GM12892 (cell line): ENCODE results near the gene SBK1.

ENCODE experiments used
- DNase-seq: peaks from one replicate; pipeline ENCODE4 v3.0.0; 2011; ENCODE audit not compliant: insufficient read length
- FAIRE-seq: peaks from 2 replicates; lab custom pipeline; 2011; peaks lifted over from hg19 to GRCh38; lab: Jason Lieb, UNC
- POLR2A ChIP-seq: IDR thresholded peaks from 2 replicates; pipeline ENCODE4 v1.6.1; 2011; ENCODE audit warnings: low read depth, low read length, control low read depth
- POLR2AphosphoS5 ChIP-seq: IDR thresholded peaks from 2 replicates; pipeline ENCODE4 v1.6.1; 2011; ENCODE audit warnings: low read depth, low read length, control low read depth
- TAF1 ChIP-seq: IDR thresholded peaks from 2 replicates; pipeline ENCODE4 v1.6.1; 2011; ENCODE audit warnings: low read depth, mild to moderate bottlenecking, control low read depth, low read length, borderline replicate concordance

Gene SBK1

DNA sequence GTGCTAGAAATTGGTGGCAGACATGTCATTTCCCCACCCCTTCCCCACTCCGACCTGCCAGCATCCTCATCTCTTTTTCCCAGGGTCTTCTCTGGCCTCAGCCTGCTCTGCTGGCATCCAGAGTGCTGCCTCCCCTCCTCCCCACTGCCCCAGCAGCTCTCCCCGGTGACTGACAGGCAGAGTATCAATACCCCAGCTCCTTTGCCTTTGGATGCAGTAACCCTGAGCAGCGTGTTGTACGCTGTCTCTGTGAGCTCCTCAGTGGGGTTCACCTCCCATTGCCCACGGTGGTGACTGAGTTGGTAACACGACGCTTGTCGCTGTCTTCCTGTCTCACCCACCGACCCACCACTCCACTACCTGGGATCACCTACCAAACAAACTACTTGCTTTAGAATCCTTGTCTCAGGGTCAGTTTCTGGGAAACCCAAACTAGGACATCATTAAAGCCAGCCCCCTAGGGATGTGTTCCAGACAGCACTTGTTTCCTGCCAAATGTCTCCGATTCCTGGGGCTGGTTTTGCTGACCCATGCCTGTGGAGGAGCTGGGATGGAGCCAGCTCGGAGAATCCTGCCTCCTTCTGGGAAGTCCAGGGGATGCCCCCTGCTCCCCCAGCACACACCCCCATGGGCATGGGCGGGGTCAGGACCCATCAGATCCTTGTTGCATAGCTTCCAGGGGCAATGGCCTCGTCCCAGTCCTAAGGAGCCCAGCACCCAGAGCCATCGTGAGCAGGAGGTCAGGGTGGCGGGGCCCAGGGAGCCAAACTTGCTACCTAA, 8.3 kb upstream of the SBK1 start:
- TF ChIP-seq TAF1 (no peak), POLR2A (no peak), POLR2AphosphoS5 (no peak)
- FAIRE-seq, result no peak
- DNase-seq, result no peak

DNA sequence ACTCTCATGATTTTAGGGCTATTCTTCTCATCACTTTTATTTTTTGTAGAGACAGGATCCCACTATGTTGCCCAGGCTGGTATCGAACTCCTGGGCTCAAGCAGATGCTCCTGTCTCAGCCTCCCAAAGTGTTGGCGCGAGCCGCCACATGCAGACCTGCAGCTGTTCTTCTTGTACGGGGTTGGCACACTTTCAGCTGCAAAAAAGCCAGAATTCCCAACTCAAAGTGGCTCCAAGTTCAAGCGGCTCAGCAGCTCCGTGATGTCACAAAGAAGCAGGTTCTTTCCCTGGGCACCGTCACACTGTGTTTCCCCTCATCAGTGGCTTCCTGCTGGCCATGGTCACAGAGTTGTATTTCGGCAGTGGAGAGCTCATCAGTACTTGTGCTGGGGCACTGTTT, 6.7 kb upstream of the SBK1 start:
- TF ChIP-seq POLR2AphosphoS5, result no peak
- TF ChIP-seq POLR2A, result no peak
- no peak for TF ChIP-seq TAF1
- DNase-seq (no peak), FAIRE-seq (no peak)

DNA sequence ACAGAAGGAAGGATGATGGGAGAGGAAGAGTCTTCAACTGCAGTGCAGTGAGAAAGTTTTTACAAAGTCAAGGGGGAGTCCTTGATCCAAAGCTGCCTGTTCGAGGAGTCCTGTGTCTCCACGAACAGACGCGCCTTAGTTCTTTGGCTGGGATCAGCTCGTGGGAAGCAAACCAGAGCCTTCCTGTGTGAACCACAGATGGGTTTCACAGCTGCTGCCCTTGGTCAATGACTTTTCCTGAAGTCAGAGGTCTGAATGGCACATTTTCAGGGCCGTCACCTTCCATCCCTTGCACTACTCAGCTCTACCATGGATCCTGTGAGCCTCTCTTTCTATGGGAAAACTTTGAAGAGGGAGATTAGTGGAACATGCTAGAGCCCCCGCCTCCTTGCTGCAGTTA, 4.2 kb upstream of the SBK1 start:
- no peak for FAIRE-seq
- no peak for DNase-seq
- no peak for TF ChIP-seq POLR2AphosphoS5
- TF ChIP-seq TAF1, result no peak
- TF ChIP-seq POLR2A, result no peak

DNA sequence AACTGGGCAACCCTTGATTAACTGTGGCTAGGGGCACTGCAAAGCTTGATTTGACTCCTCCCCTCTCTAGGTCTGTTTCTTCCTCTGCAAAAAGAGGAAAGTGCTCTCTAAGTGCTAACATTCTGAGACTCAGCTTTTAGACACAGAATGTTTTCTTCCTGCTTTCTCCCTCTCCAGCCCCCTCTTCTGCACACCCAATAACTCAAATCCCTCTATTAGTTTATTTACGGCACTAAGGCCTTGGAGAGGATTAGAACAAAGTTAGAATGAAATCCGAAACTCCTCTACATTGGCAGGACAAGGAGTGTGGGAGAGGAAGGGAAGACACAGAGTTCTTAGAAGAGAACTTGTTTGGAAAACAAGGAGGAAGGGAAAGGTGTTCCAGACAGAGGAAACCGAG, 3.3 kb upstream of the SBK1 start:
- no peak for DNase-seq
- TF ChIP-seq POLR2AphosphoS5, result no peak
- TF ChIP-seq POLR2A, result no peak
- no peak for TF ChIP-seq TAF1
- no peak for FAIRE-seq

DNA sequence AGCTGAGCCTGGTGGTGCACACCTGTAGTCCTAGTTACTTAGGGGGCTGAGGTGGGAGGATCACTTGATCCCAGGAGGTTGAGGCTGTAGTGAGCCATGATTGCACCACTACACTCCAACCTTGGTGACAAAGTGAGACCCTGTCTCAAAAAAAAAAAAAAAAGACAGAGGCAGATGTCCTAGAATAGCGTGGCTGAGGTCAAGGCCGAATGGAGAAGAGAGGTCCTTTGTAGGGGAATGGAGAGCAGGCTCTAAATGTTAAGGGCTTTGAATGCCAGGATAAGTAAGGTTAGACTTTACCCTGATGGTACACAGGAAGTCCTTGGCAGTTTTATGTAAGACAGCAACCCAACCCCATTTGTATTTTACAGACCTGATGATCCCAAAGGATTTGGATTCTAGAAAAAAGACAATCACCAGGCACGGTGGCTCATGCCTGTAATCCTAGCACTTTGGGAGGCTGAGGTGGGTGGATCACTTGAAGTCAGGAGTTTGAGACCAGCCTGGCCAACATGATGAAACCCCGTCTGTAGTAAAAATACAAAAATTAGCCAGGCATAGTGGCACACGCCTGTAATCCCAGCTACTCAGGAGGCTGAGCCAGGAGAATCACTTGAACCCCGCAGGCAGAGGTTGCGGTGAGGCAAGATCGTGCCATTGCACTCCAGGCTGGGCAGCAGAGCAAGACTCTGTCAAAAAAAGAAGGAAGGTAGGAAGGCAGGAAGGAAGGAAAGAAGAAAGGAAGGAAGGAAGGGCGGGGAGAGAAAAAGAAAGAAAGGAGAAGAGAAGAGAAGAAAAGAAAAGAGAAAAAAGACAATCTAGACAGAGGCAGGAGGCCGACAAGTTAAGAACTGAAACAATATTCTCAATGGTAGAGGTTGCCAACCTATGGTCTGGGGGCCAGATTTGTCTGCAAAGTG, 2.1 kb upstream of the SBK1 start:
- TF ChIP-seq POLR2AphosphoS5 (no peak), TAF1 (no peak), POLR2A (no peak)
- FAIRE-seq (no peak), DNase-seq (no peak)

DNA sequence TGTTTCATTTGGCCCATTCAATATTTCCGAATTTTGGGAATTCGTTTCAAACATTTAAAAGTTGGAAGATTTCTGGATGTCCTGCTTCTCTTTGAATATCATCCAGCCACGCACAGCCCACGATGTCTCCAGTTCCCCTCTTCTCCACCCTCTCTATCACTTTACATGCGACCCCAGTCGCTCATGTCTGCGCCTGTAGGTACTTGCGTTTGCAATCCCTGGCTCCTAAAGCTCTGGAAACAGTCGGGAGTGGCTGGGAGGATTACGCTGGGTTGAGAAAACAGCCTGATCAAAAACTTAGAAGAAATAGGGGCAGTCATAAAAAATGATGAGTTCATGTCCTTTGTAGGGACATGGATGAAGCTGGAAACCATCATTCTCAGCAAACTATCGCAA, 1.5 kb upstream of the SBK1 start:
- TF ChIP-seq POLR2AphosphoS5, result no peak
- TF ChIP-seq POLR2A, result no peak
- TF ChIP-seq TAF1, result no peak
- DNase-seq (no peak), FAIRE-seq (no peak)

DNA sequence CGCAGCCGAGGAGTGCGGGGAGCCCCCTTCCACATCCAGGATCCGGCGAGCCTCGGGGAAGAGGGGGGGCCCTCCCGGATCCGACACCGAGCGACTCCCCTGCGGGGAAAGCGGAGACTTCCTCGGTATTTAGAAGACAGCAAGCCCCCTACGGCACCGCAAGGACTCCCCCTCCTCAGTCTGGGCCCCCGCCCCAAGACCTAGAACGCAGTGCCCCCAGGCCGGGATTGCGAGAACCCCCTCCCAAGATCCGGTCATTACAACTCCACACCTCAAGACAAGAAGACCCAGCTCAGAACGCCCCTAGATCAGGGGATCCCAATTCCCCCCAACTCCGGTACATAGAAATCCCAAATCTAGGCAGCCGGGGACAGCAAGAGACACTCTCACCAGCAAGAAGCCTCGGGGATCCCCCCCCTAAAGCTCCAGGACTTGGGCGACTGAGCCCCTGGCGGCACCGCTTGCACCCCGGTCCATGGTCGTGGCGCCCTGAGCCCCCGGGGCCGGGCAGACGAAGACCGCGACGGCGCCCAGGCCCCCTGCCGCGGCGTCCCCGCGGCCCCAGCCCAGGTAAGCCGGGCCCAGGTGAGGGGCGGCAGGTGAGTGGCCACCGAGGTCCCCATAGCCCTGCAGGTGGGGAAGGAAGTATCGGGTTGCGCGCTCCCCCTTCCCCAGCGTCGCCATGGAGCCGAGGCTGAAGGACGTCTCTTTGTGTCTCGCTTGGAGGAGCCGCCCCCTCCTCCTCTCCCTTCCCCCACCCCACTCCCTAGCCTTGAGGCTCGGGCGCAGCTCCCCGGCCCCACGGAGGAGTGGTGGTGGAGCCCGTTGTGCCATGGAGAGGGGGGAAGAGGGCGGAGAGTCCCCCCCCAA, 641 bp downstream of the SBK1 start:
- FAIRE-seq (no peak), DNase-seq (no peak)
- TF ChIP-seq POLR2A (no peak), POLR2AphosphoS5 (no peak)

DNA sequence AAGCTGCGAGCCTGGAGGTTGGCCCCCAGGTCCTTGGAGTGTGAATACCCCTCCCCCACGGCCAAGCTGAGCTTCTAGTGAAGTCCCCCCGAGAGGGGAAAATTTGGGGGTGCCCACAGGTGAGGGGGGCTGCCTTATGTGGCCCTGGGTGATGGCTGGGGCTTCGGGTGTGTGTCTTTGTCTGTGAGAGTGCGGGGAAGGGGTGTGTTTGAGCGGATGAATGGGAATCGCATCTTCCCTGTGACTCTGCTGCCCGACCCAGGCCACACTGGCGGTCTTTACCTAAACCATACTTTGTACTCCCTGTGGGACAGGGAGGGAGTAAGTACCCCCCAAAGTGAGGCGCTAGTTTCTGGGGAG, 1.3 kb downstream of the SBK1 start:
- FAIRE-seq (no peak), DNase-seq (no peak)
- TF ChIP-seq POLR2AphosphoS5 (no peak), POLR2A (no peak), TAF1 (no peak)

DNA sequence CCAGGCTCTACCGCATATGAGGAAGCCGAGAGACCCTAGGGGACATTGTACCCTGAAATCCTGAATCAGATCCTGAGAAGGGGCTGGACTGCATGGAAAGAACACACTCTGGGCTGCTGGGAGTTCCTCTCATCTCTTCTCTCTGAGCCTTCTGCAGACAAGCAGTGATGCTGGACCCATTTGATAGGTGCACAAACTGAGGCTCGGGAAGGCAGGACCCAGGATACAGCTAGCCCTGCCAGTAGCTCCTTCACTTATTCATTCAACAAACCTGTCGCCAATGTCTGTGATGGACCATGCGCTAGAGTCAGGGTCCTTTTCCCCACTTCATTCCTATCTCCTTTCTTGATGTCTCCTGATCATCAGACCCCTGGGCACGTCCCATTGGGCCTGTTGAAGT, 1.9 kb downstream of the SBK1 start:
- TF ChIP-seq TAF1, result no peak
- FAIRE-seq (no peak), DNase-seq (no peak)

DNA sequence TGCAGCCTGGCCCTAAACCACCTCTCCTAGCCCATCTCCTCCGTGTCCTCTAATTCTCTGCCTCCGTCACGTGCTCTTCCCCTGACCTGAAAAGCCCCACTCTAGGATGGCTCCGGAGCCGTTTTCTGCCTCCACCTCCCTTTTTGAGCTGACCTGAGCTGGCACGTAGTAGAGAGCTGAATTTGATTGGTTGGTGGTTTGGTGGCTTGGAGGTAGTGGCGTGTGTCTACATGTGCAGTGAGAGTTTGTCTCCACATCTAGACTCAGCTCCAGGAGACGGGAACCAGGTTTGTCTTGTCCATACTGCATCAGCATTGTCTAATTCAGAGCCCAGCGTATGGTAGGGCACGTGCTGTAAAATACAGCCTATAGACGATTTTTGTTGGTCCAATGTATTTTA, 3.0 kb downstream of the SBK1 start:
- no peak for TF ChIP-seq TAF1
- no peak for TF ChIP-seq POLR2AphosphoS5
- no peak for TF ChIP-seq POLR2A
- FAIRE-seq (no peak), DNase-seq (no peak)

DNA sequence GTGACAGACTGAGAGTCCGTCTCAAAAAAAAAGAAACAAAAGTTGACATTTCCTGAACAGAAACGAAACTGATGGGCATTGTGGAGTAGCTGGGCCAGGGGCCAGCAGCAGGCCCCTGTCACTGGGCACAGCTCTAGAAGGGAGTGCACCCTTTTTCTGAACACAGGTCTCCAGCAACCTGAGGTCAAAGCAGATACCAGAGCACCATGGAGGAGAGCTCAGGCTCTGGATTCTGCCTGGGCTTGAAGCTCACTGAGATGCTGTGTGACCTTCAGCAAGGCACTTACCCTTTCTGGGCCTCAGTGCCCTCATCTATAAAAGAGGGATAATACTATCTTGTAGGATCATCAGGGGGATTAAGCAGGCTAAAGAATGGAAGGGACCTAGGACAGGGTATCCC, 5.0 kb downstream of the SBK1 start:
- FAIRE-seq (no peak), DNase-seq (no peak)
- TF ChIP-seq POLR2AphosphoS5 (no peak), TAF1 (no peak), POLR2A (no peak)
